ENCODE results near the gene ZKSCAN1.
"Not testable (repeated sequence)": the region's sequence is repeated elsewhere in the genome, so short reads cannot be mapped to it uniquely, and the experiment has no call there.

The ZKSCAN1 gene

GRCh38 chr7:100003711-100004661 lies 11.4 kb upstream of the ZKSCAN1 start:
- Histone ChIP-seq H3K36me3 (ENCODE audit: control insufficient read depth, insufficient read depth, low read length) (no peaks in the 10 kb centered on the region), H3K27me3 (ENCODE audit: control insufficient read depth, insufficient read depth, low read length) (no peaks in the 10 kb centered on the region), H3K9me3 (ENCODE audit: control insufficient read depth, insufficient read depth, low read length) (no peaks in the 10 kb centered on the region), H3K9ac (ENCODE audit: low read depth, low read length) (no peak overlapping the region), H3K27ac (ENCODE audit: low read depth, low read length) (no peak overlapping the region), H3K4me1 (ENCODE audit: control insufficient read depth, insufficient read depth, low read length) (no peaks in the 10 kb centered on the region; the same call in 1 of the 2 replicates), H3K4me3 (ENCODE audit: low read depth, low read length) (no peak overlapping the region)

- no peaks in the 10 kb centered on the region for H3K27me3 ChIP-seq (ENCODE audit: control insufficient read depth, insufficient read depth, low read length)
- H3K9ac ChIP-seq (ENCODE audit: low read depth, low read length), result no peak overlapping the region
- no peaks in the 10 kb centered on the region; the same call in 1 of the 2 replicates for H3K4me1 ChIP-seq (ENCODE audit: control insufficient read depth, insufficient read depth, low read length)
- no peak overlapping the region for H3K27ac ChIP-seq (ENCODE audit: low read depth, low read length)
- no peaks in the 10 kb centered on the region for H3K36me3 ChIP-seq (ENCODE audit: control insufficient read depth, insufficient read depth, low read length)
- no peak overlapping the region for H3K4me3 ChIP-seq (ENCODE audit: low read depth, low read length)
- H3K9me3 ChIP-seq (ENCODE audit: control insufficient read depth, insufficient read depth, low read length), result no peaks in the 10 kb centered on the region
Measured at GRCh38 chr7:100007887-100008286, 7.5 kb upstream of the ZKSCAN1 start.

- Histone ChIP-seq H3K9me3 (ENCODE audit: control insufficient read depth, insufficient read depth, low read length) (no peaks in the 10 kb centered on the region), H3K9ac (ENCODE audit: low read depth, low read length) (no peak overlapping the region), H3K36me3 (ENCODE audit: control insufficient read depth, insufficient read depth, low read length) (no peaks in the 10 kb centered on the region), H3K4me1 (ENCODE audit: control insufficient read depth, insufficient read depth, low read length) (no peaks in the 10 kb centered on the region; the same call in 1 of the 2 replicates), H3K27ac (ENCODE audit: low read depth, low read length) (no peak overlapping the region), H3K27me3 (ENCODE audit: control insufficient read depth, insufficient read depth, low read length) (no peaks in the 10 kb centered on the region), H3K4me3 (ENCODE audit: low read depth, low read length) (no peak overlapping the region)
Measured at GRCh38 chr7:100008525-100008924, 6.9 kb upstream of the ZKSCAN1 start.

- not testable (repeated sequence) for H3K9ac ChIP-seq (ENCODE audit: low read depth, low read length); H3K27ac ChIP-seq (ENCODE audit: low read depth, low read length); H3K4me3 ChIP-seq (ENCODE audit: low read depth, low read length); H3K27me3 ChIP-seq (ENCODE audit: control insufficient read depth, insufficient read depth, low read length); H3K4me1 ChIP-seq (ENCODE audit: control insufficient read depth, insufficient read depth, low read length); H3K9me3 ChIP-seq (ENCODE audit: control insufficient read depth, insufficient read depth, low read length); H3K36me3 ChIP-seq (ENCODE audit: control insufficient read depth, insufficient read depth, low read length)
Measured at GRCh38 chr7:100009952-100010351, 5.4 kb upstream of the ZKSCAN1 start.

GRCh38 chr7:100010901-100011300 lies 4.5 kb upstream of the ZKSCAN1 start:
- Histone ChIP-seq H3K9me3 (ENCODE audit: control insufficient read depth, insufficient read depth, low read length) (no peaks in the 10 kb centered on the region), H3K4me1 (ENCODE audit: control insufficient read depth, insufficient read depth, low read length) (no peaks in the 10 kb centered on the region), H3K9ac (ENCODE audit: low read depth, low read length) (no peak overlapping the region), H3K36me3 (ENCODE audit: control insufficient read depth, insufficient read depth, low read length) (no peaks in the 10 kb centered on the region), H3K27me3 (ENCODE audit: control insufficient read depth, insufficient read depth, low read length) (no peaks in the 10 kb centered on the region), H3K4me3 (ENCODE audit: low read depth, low read length) (no peak overlapping the region), H3K27ac (ENCODE audit: low read depth, low read length) (no peak overlapping the region)

- no peak overlapping the region for H3K9ac ChIP-seq (ENCODE audit: low read depth, low read length)
- H3K27ac ChIP-seq (ENCODE audit: low read depth, low read length), result no peak overlapping the region
- no peaks in the 10 kb centered on the region for H3K9me3 ChIP-seq (ENCODE audit: control insufficient read depth, insufficient read depth, low read length)
- H3K4me3 ChIP-seq (ENCODE audit: low read depth, low read length), result no peak overlapping the region
- 0 out of 2 replicates have a peak, but pooled peaks cover 1% of the 10 kb centered on the region for H3K4me1 ChIP-seq (ENCODE audit: control insufficient read depth, insufficient read depth, low read length)
- no peaks in the 10 kb centered on the region for H3K36me3 ChIP-seq (ENCODE audit: control insufficient read depth, insufficient read depth, low read length)
- no peaks in the 10 kb centered on the region for H3K27me3 ChIP-seq (ENCODE audit: control insufficient read depth, insufficient read depth, low read length)
Measured at GRCh38 chr7:100011516-100011915, 3.9 kb upstream of the ZKSCAN1 start.

GRCh38 chr7:100012385-100013327 lies 2.7 kb upstream of the ZKSCAN1 start:
- not testable (repeated sequence) for H3K27ac ChIP-seq (ENCODE audit: low read depth, low read length); H3K36me3 ChIP-seq (ENCODE audit: control insufficient read depth, insufficient read depth, low read length); H3K9me3 ChIP-seq (ENCODE audit: control insufficient read depth, insufficient read depth, low read length); H3K27me3 ChIP-seq (ENCODE audit: control insufficient read depth, insufficient read depth, low read length); H3K4me1 ChIP-seq (ENCODE audit: control insufficient read depth, insufficient read depth, low read length); H3K4me3 ChIP-seq (ENCODE audit: low read depth, low read length); H3K9ac ChIP-seq (ENCODE audit: low read depth, low read length)

- H3K36me3 ChIP-seq (ENCODE audit: control insufficient read depth, insufficient read depth, low read length), result peaks cover 4% of the 10 kb centered on the region; the same call in 1 of the 2 replicates
- H3K9me3 ChIP-seq (ENCODE audit: control insufficient read depth, insufficient read depth, low read length), result no peaks in the 10 kb centered on the region
- H3K27ac ChIP-seq (ENCODE audit: low read depth, low read length), result no peak overlapping the region
- H3K9ac ChIP-seq (ENCODE audit: low read depth, low read length), result no peak overlapping the region
- H3K4me3 ChIP-seq (ENCODE audit: low read depth, low read length), result no peak overlapping the region
- H3K4me1 ChIP-seq (ENCODE audit: control insufficient read depth, insufficient read depth, low read length), result 0 out of 2 replicates have a peak, but pooled peaks cover 2% of the 10 kb centered on the region
- no peaks in the 10 kb centered on the region for H3K27me3 ChIP-seq (ENCODE audit: control insufficient read depth, insufficient read depth, low read length)
Measured at GRCh38 chr7:100013328-100013676, 2.1 kb upstream of the ZKSCAN1 start.

GRCh38 chr7:100016215-100016901 lies 962 bp downstream of the ZKSCAN1 start:
- H3K4me1 ChIP-seq (ENCODE audit: control insufficient read depth, insufficient read depth, low read length), result 0 out of 2 replicates have a peak, but pooled peaks cover 2% of the 10 kb centered on the region
- H3K27me3 ChIP-seq (ENCODE audit: control insufficient read depth, insufficient read depth, low read length), result no peaks in the 10 kb centered on the region
- no peaks in the 10 kb centered on the region for H3K9me3 ChIP-seq (ENCODE audit: control insufficient read depth, insufficient read depth, low read length)
- peak overlapping the region; percentile 94 for H3K4me3 ChIP-seq (ENCODE audit: low read depth, low read length)
- peak overlapping the region; percentile 83 for H3K27ac ChIP-seq (ENCODE audit: low read depth, low read length)
- H3K9ac ChIP-seq (ENCODE audit: low read depth, low read length), result peak overlapping the region; percentile 87
- H3K36me3 ChIP-seq (ENCODE audit: control insufficient read depth, insufficient read depth, low read length), result peaks cover 7% of the 10 kb centered on the region; the same call in 1 of the 2 replicates

- peaks cover 10% of the 10 kb centered on the region; the same call in 1 of the 2 replicates for H3K36me3 ChIP-seq (ENCODE audit: control insufficient read depth, insufficient read depth, low read length)
- no peak overlapping the region for H3K9ac ChIP-seq (ENCODE audit: low read depth, low read length)
- H3K4me1 ChIP-seq (ENCODE audit: control insufficient read depth, insufficient read depth, low read length), result 0 out of 2 replicates have a peak, but pooled peaks cover 2% of the 10 kb centered on the region
- no peak overlapping the region for H3K4me3 ChIP-seq (ENCODE audit: low read depth, low read length)
- no peak overlapping the region for H3K27ac ChIP-seq (ENCODE audit: low read depth, low read length)
- no peaks in the 10 kb centered on the region for H3K27me3 ChIP-seq (ENCODE audit: control insufficient read depth, insufficient read depth, low read length)
- H3K9me3 ChIP-seq (ENCODE audit: control insufficient read depth, insufficient read depth, low read length), result no peaks in the 10 kb centered on the region
Measured at GRCh38 chr7:100017300-100017699, 1.9 kb downstream of the ZKSCAN1 start.
